K562 (cell line): ENCODE data around the gene UGT1A6. TPM values are rescaled to one million over a fixed set of nuclear protein-coding genes. Genes with fewer than 3 reads are reported as not detected.

Source experiments
- ATAC-seq: fragments of 200-7000 bp; cut with Tn5 transposase; 3 replicates; pipeline ENCODE4 v1.9.1; 2020; ENCODE audit warnings: moderate library complexity
- BruUV-seq: library from RNA; stranded (reverse); fragments of 400-500 nt; replicated peaks from 2 replicates; lab custom pipeline; 2021; lab: Mats Ljungman, UMichigan
- CTCF ChIA-PET: fragments of 300-600 bp; formaldehyde crosslinking; extraction: SDS; loops from one replicate; lab custom pipeline; 2021; ENCODE audit warnings: low intra/inter-chr PET ratio; lab: Yijun Ruan, JAX
- POLR2A ChIA-PET: fragments of 300-600, 350-650 bp; sonication (Branson Sonifier 250); formaldehyde crosslinking; extraction: SDS; loops from one replicate; lab custom pipeline; 2021; ENCODE audit warnings: antibody characterized with exemption, inconsistent platforms; lab: Yijun Ruan, JAX
- DNase-seq, 4 experiments: peaks; one replicate each; pipeline versions ENCODE4 v3.0.0 to v3.0.0-alpha.2; 2011 to 2018; ENCODE audit warnings: low spot score in 3 of 4, mixed read lengths in 3 of 4; ENCODE audit errors: extremely low read depth in 1 of 4
- FAIRE-seq: peaks from 2 replicates; lab custom pipeline; 2011; peaks lifted over from hg19 to GRCh38; lab: Jason Lieb, UNC
- H2AFZ ChIP-seq: 2 replicates; pipeline ENCODE4 v1.6.0; 2011; ENCODE audit warnings: low read depth, low read length, control low read depth, inconsistent platforms
- H3K27ac ChIP-seq: fragments of 200-600 bp; 3 replicates; pipeline ENCODE4 v1.8.0; 2011; ENCODE audit warnings: low read depth, mild to moderate bottlenecking, control low read depth, inconsistent platforms, low read length, moderate library complexity, mixed read lengths; ENCODE audit errors: extremely low read depth
- H3K27me3 ChIP-seq, 2 experiments: fragments of 300-600 bp in 1 of 2; 2 replicates in 1 of 2; 3 replicates in 1 of 2; pipeline versions ENCODE4 v1.6.0 to v1.8.0; 2011; ENCODE audit warnings: inconsistent platforms in 2 of 2, low read length in 2 of 2, mild to moderate bottlenecking in 1 of 2, mixed read lengths in 1 of 2, moderate library complexity in 1 of 2; ENCODE audit not compliant: control insufficient read depth in 2 of 2, insufficient read depth in 2 of 2
- H3K36me3 ChIP-seq: fragments of 300-600 bp; 3 replicates; pipeline ENCODE4 v1.8.0; 2011; ENCODE audit warnings: mild to moderate bottlenecking, low read length, inconsistent platforms; ENCODE audit not compliant: control insufficient read depth, insufficient read depth
- H3K4me1 ChIP-seq, 2 experiments: fragments of 200-600 bp in 1 of 2; replicated peaks in 1 of 2; 2 replicates in 1 of 2; 3 replicates in 1 of 2; pipeline versions ENCODE4 v1.5.1 to v1.8.0; 2011; ENCODE audit warnings: inconsistent platforms in 2 of 2, low read length in 2 of 2, mild to moderate bottlenecking in 1 of 2, mixed read lengths in 1 of 2, moderate library complexity in 1 of 2; ENCODE audit not compliant: control insufficient read depth in 2 of 2, insufficient read depth in 2 of 2
- H3K4me2 ChIP-seq: 2 replicates; pipeline ENCODE4 v1.6.1; 2011; ENCODE audit warnings: low read length, control low read depth, inconsistent platforms, mixed read lengths; ENCODE audit not compliant: insufficient read depth
- H3K4me3 ChIP-seq: fragments of 200-600 bp; sonication (generic), shearing (Covaris generic); 2 replicates; pipeline ENCODE4 v1.5.1; 2016; ENCODE audit warnings: control low read depth, inconsistent platforms
- H3K79me2 ChIP-seq: fragments of 200-600 bp; 3 replicates; pipeline ENCODE4 v1.8.0; 2011; ENCODE audit warnings: low read length, inconsistent platforms; ENCODE audit not compliant: control insufficient read depth, insufficient read depth
- H3K9ac ChIP-seq, 2 experiments: 2 replicates each; pipeline versions ENCODE4 v1.6.0 to v1.6.1; 2011; ENCODE audit warnings: low read depth in 2 of 2, low read length in 2 of 2, control low read depth in 1 of 2, inconsistent platforms in 1 of 2, mild to moderate bottlenecking in 1 of 2, mixed read lengths in 1 of 2; ENCODE audit not compliant: insufficient read depth in 1 of 2
- H3K9me1 ChIP-seq: one replicate; pipeline ENCODE4 v1.6.0; 2011; ENCODE audit warnings: inconsistent platforms, mild to moderate bottlenecking, low read length, moderate library complexity; ENCODE audit not compliant: control insufficient read depth, insufficient read depth
- H3K9me3 ChIP-seq: replicated peaks from 2 replicates; pipeline ENCODE4 v1.5.1; 2011; ENCODE audit warnings: low read depth, low read length, inconsistent platforms; ENCODE audit not compliant: control insufficient read depth, insufficient read depth
- H4K20me1 ChIP-seq: replicated peaks from 2 replicates; pipeline ENCODE4 v1.6.1; 2011; ENCODE audit warnings: low read length, inconsistent platforms, mixed read lengths; ENCODE audit not compliant: control insufficient read depth, insufficient read depth
- DNMT1 ChIP-seq: fragments of 450-650 bp; IDR thresholded peaks from 2 replicates; pipeline ENCODE4 v1.6.1; 2016; ENCODE audit warnings: antibody characterized with exemption, mild to moderate bottlenecking
- RBM34 ChIP-seq: fragments of 200-400 bp; formaldehyde crosslinking; IDR thresholded peaks from 2 replicates; pipeline ENCODE4 v1.6.1; 2018; ENCODE audit warnings: low read length, borderline replicate concordance; ENCODE audit not compliant: insufficient read depth
- SP2 ChIP-seq: IDR thresholded peaks from 2 replicates; pipeline ENCODE4 v1.6.1; 2011; ENCODE audit warnings: mild to moderate bottlenecking, low read depth, low read length, moderate library complexity; ENCODE audit not compliant: poor library complexity, severe bottlenecking; ENCODE audit errors: extremely low read depth
- SRSF3 ChIP-seq: fragments of 200-400 bp; formaldehyde crosslinking; IDR thresholded peaks from 2 replicates; pipeline ENCODE4 v1.6.1; 2016; ENCODE audit warnings: mild to moderate bottlenecking, low read length, moderate library complexity; ENCODE audit not compliant: insufficient read depth
- ZFP91 ChIP-seq: sonication (generic); formaldehyde crosslinking; IDR thresholded peaks from 2 replicates; pipeline ENCODE4 v1.8.0; 2022; ENCODE audit warnings: mild to moderate bottlenecking, missing genetic modification reagents
- ZNF41 ChIP-seq: fragments of 250-450 bp; sonication (Bioruptor Pico); conservative IDR thresholded peaks from 2 replicates; pipeline ENCODE4 v1.4.0; 2020; ENCODE audit warnings: mild to moderate bottlenecking
- ZNF445 ChIP-seq: fragments of 250-450 bp; sonication (Bioruptor Pico); IDR thresholded peaks from 2 replicates; pipeline ENCODE4 v1.4.0; 2020; ENCODE audit warnings: low read depth, mild to moderate bottlenecking, moderate library complexity
- ZNF764 ChIP-seq: fragments of 250-450 bp; sonication (Bioruptor Pico); IDR thresholded peaks from 2 replicates; pipeline ENCODE4 v1.4.0; 2020; ENCODE audit warnings: low read depth, mild to moderate bottlenecking, moderate library complexity
- WGBS: fragments of 100-300 bp; shearing (Covaris generic); methylation state at CpG from one replicate; pipeline ENCODE4 v1.1.6; 2016; ENCODE audit warnings: low coverage, mixed read lengths; ENCODE audit not compliant: insufficient coverage; ENCODE audit errors: missing lambda C conversion rate; 5-methylcytosine and 5-hydroxymethylcytosine counted together
- in situ Hi-C: fragments of 300-500 bp; cut with MboI; formaldehyde crosslinking; loops from 4 replicates; pipeline ENCODE4 v1.15.0; 2018; ENCODE audit warnings: inconsistent platforms, mixed read lengths
- intact Hi-C: fragments of 100-400 bp; cut with micrococcal nuclease; formaldehyde crosslinking; loops from 2 replicates; pipeline ENCODE4 v1.14.2; 2022
- polyA plus RNA-seq, 8 experiments: library from polyadenylated mRNA; depleted of rRNA in 4 of 8; stranded (reverse) in 5 of 8; unstranded in 3 of 8; fragments of >200 nt; fragmentation: Nextera tagmentation in 2 of 8; fragmentation: Illumina TruSeq in 1 of 8; extraction: Ambion mirVana in 2 of 8; extraction: Trizol in 1 of 8; gene quantifications; 2 replicates each; pipeline versions ENCODE4 v1.2.1 to v1.2.3, GENCODE V29; 2011 to 2014; ENCODE audit warnings: inconsistent platforms in 1 of 8, missing spikeins in 1 of 8
- total RNA-seq, 7 experiments: library from RNA; depleted of rRNA in 6 of 7; stranded (reverse); fragments of >200 nt in 6 of 7; fragmentation: Illumina TruSeq in 2 of 7; extraction: Trizol in 2 of 7; gene quantifications; 2 replicates each; pipeline versions ENCODE4 v1.2.1 to v1.2.3, GENCODE V29; 2011 to 2021; ENCODE audit warnings: low replicate concordance in 1 of 7
- TF ChIP-seq, protein P1 (sequence below): fragments of 450-650 bp; IDR thresholded peaks from 2 replicates; pipeline ENCODE4 v1.6.1; 2016; ENCODE audit warnings: mild to moderate bottlenecking, moderate library complexity
- TF ChIP-seq, protein P2 (sequence below): sonication (generic); formaldehyde crosslinking; IDR thresholded peaks from 2 replicates; pipeline ENCODE4 v1.9.0; 2022; ENCODE audit warnings: mild to moderate bottlenecking, missing genetic modification reagents

The UGT1A6 gene
- total and polyA plus RNA-seq, 9 of the 15 experiments (the other 6 are each of a cell fraction or from before 2014, with no cell fraction given) = not detected

- no peak for FAIRE-seq
- no peaks in the 10 kb centered on the region for H4K20me1 ChIP-seq
- H3K9me3 ChIP-seq = no peaks in the 10 kb centered on the region
- intact Hi-C loops = no loop called here
- TF ChIP-seq DNMT1 (no peak), SP2 (no peak), ZFP91 (CRISPR knock-in tag) (no peak), RBM34 (no peak), ZNF41 (CRISPR knock-in tag) (no peak), ZNF764 (CRISPR knock-in tag) (no peak), SRSF3 (no peak), ZNF445 (CRISPR knock-in tag) (no peak)
- TF ChIP-seq, protein P1, sequence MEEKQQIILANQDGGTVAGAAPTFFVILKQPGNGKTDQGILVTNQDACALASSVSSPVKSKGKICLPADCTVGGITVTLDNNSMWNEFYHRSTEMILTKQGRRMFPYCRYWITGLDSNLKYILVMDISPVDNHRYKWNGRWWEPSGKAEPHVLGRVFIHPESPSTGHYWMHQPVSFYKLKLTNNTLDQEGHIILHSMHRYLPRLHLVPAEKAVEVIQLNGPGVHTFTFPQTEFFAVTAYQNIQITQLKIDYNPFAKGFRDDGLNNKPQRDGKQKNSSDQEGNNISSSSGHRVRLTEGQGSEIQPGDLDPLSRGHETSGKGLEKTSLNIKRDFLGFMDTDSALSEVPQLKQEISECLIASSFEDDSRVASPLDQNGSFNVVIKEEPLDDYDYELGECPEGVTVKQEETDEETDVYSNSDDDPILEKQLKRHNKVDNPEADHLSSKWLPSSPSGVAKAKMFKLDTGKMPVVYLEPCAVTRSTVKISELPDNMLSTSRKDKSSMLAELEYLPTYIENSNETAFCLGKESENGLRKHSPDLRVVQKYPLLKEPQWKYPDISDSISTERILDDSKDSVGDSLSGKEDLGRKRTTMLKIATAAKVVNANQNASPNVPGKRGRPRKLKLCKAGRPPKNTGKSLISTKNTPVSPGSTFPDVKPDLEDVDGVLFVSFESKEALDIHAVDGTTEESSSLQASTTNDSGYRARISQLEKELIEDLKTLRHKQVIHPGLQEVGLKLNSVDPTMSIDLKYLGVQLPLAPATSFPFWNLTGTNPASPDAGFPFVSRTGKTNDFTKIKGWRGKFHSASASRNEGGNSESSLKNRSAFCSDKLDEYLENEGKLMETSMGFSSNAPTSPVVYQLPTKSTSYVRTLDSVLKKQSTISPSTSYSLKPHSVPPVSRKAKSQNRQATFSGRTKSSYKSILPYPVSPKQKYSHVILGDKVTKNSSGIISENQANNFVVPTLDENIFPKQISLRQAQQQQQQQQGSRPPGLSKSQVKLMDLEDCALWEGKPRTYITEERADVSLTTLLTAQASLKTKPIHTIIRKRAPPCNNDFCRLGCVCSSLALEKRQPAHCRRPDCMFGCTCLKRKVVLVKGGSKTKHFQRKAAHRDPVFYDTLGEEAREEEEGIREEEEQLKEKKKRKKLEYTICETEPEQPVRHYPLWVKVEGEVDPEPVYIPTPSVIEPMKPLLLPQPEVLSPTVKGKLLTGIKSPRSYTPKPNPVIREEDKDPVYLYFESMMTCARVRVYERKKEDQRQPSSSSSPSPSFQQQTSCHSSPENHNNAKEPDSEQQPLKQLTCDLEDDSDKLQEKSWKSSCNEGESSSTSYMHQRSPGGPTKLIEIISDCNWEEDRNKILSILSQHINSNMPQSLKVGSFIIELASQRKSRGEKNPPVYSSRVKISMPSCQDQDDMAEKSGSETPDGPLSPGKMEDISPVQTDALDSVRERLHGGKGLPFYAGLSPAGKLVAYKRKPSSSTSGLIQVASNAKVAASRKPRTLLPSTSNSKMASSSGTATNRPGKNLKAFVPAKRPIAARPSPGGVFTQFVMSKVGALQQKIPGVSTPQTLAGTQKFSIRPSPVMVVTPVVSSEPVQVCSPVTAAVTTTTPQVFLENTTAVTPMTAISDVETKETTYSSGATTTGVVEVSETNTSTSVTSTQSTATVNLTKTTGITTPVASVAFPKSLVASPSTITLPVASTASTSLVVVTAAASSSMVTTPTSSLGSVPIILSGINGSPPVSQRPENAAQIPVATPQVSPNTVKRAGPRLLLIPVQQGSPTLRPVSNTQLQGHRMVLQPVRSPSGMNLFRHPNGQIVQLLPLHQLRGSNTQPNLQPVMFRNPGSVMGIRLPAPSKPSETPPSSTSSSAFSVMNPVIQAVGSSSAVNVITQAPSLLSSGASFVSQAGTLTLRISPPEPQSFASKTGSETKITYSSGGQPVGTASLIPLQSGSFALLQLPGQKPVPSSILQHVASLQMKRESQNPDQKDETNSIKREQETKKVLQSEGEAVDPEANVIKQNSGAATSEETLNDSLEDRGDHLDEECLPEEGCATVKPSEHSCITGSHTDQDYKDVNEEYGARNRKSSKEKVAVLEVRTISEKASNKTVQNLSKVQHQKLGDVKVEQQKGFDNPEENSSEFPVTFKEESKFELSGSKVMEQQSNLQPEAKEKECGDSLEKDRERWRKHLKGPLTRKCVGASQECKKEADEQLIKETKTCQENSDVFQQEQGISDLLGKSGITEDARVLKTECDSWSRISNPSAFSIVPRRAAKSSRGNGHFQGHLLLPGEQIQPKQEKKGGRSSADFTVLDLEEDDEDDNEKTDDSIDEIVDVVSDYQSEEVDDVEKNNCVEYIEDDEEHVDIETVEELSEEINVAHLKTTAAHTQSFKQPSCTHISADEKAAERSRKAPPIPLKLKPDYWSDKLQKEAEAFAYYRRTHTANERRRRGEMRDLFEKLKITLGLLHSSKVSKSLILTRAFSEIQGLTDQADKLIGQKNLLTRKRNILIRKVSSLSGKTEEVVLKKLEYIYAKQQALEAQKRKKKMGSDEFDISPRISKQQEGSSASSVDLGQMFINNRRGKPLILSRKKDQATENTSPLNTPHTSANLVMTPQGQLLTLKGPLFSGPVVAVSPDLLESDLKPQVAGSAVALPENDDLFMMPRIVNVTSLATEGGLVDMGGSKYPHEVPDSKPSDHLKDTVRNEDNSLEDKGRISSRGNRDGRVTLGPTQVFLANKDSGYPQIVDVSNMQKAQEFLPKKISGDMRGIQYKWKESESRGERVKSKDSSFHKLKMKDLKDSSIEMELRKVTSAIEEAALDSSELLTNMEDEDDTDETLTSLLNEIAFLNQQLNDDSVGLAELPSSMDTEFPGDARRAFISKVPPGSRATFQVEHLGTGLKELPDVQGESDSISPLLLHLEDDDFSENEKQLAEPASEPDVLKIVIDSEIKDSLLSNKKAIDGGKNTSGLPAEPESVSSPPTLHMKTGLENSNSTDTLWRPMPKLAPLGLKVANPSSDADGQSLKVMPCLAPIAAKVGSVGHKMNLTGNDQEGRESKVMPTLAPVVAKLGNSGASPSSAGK = no peak
- TF ChIP-seq, protein P2, sequence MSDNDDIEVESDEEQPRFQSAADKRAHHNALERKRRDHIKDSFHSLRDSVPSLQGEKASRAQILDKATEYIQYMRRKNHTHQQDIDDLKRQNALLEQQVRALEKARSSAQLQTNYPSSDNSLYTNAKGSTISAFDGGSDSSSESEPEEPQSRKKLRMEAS (CRISPR knock-in tag) = no peak
- H3K27me3 ChIP-seq = peaks cover 0 to 13% of the 10 kb centered on the region in 2 experiments; a peak in 3 of 5 replicates
- no peak for ATAC-seq
- BruUV-seq = no TSS peak
- H3K4me3 ChIP-seq = no peak overlapping the region
- no peak overlapping the region for H3K27ac ChIP-seq
- no peak overlapping the region for H2AFZ ChIP-seq
- H3K79me2 ChIP-seq = no peaks in the 10 kb centered on the region
- ChIA-PET CTCF (no interaction called here), POLR2A (no interaction called here)
- no peak overlapping the region for H3K9ac ChIP-seq
- no peak for DNase-seq
- no peak overlapping the region for H3K4me2 ChIP-seq
- no peaks in the 10 kb centered on the region for H3K9me1 ChIP-seq
- in situ Hi-C loops = no loop called here
- H3K36me3 ChIP-seq = no peaks in the 10 kb centered on the region
- no peaks in the 10 kb centered on the region for H3K4me1 ChIP-seq
- 0% methylated on average over 4 of the region's 4 CpGs for WGBS
These were observed 75.4 kb downstream of the UGT1A6 start for GRCh38 chr2:233768076-233768475.
